Suppressor macrophage (primary cell): ENCODE results near the gene PAXX.
A peak's percentile ranks its signal among the peaks of the same experiment; 100 is the strongest.

Experiments
- DNase-seq, 4 experiments: peaks; one replicate each; pipeline ENCODE4 v3.0.0-alpha.2; 2020 to 2022

The PAXX gene

DNA sequence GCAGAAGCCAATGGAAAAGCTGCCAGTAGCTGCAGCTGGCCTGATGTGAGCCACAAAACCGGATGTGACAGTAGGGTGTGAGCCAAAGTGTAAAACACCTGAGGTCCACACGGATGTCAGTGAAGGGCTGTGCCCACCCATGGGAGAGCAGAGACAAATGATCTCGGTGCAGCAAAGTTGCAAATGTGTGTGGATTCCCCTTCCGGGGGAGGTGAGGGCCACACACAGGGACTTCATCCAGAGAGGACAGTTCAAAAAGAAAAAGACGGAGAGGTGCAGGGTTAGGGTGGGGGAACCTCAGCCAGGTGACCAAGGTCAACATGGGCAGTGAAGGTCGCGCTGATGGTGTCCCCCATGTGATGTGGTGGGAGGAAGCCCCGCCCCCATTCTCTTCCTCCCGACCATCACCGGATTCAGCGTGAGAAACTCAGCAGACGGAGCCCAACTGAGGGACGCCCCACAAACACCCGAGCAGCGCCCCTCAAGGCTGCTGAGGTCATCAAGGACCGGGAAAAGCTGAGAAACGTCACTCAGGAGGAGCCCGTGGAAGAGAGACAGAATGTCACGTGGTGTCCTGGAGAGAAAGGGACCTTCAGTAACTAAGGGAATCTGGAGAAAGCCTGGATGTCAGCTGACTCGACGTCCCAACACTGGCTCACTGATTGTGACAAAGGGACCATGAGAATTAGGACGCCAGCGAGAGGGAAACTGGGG lies 26.3 kb upstream of the PAXX start:
- peak; percentile 55 to 75 (median 64) for DNase-seq

DNA sequence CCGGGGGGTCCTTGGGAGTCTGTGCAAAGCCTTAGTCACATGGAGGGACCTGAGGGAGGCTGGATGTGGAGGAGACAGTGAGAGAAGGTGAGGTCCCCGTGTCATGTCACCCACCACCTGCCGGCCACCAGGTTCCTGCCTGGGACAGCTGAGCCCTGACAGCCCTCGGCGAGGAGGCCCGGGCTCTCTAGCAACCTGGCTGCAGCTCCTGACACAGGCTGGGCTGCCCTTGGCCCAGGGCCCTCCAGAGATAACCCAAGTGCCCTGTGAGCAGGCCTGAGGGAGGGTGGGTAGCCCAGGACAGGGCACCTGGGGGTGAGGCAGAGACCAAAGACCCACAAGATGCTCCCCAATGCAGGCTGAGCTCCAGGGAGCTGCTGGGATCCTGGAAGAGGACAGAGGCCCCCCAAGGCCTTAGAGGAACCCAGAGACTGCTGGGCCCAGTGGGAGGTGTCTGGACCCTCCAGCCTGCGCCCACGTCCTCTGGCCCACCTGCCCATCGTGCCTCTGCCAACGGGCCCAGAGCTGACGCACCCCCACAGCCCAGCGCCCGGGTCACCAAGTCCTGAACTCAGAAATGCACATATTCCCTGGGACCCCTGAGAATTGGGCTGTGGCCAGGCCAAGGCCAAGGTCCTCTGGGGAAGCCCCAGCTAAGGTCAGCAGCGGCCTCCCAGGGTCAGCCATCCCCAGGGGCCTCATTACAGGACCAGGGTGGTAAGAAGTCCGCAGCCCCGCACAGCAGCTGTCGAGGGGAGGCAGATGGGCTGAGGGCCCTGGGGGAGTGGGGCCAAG lies 23.7 kb upstream of the PAXX start:
- DNase-seq, result no peak

DNA sequence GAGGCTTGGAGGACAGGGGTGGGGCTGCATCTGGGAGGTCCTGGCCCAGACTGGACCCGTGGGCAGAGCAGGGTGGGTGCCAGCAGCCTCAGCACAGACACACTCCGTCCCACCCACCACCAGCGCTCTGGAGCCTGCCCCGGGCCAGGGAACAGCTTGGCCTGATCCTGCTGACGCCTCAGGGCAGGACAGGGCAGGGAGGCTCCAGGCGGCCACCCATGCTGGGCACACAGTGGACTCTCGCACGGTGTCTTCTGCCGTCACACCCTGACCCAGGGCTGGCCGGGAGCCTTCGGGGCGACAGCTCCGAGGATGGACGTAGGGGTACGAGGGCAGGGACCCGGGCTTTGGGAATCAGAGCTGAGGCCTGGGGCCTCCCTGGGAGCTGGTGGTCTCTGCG lies 23.1 kb upstream of the PAXX start:
- no peak for DNase-seq

DNA sequence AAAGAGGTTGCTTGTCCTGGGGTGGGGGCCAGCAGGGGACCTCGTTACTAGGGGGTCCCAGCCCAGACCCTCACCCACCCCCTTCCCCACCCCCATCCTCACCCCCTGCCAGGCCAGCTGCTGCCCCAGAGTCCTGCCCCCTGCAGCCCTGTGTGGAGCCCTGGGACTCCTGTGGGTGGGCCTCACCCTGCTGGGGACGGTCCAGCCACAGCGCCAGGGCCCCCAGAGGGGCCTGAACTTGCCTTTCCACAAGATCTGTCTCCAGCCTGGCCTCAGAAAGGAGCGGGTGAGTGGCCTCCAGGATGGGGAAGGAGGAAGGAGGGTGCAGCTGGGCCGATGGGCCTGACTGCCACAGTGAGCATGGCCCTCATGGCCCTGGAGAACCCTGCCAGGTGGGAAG lies 22.4 kb upstream of the PAXX start:
- no peak for DNase-seq

DNA sequence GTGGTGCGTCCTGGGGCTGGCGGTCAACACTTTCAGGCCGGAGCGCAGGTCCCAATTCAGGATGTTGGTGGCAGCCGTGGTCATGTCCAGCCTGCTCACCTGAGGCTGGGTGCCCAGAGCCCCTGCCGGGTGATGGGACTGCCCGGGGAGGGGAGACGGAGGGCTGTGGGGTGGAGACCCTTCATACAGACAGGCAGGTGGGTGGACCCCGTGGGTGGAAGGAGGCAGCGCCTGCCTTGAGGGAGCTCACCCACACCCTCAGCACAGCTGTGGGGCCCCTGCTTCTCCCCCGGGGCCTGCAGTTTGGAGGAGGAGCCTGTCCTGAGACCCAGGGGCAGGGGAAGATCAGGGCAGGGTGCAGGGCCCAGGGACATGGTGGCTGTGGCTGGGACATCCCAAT lies 21.9 kb upstream of the PAXX start:
- DNase-seq, result no peak

DNA sequence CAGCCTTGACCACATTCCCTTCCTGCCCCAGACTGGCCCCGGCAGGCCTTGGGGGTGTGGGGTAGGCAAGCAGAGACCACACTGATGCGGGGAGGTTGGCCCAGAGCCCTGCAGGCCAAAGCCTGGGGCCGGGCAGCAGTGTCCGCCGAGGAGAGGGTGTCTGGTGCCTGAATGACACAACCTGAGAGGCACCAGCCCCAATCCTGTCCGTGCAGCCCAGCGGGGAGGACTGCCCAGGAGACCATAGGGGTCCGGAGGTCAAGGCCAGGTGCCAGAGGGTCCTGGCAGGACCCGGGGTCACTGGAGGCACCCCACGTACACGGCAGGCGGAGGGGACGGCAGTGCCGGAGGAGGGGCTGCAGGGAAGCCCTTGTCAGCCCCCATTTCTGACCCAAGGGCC lies 20.5 kb upstream of the PAXX start:
- DNase-seq, result no peak

DNA sequence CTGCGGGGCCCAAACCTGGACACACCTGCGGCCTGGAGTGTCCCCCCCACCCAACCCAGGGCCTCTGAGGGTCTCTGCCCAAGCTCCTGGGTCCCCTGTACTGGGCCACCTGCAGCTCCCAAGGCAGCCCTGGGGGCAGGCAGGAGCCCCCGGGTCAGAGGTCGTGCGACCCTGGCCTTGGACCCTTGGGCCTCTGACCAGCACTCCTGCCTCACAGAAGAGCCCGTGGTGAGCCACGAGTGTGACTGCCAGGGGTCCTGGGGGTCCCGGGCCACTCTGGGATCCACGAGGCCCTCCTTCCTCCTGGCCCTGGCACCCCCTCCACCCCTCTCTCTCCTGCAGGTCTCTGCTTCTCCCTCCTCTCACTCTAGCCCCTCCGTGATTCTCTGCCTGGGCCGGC lies 19.9 kb upstream of the PAXX start:
- DNase-seq, result no peak

DNA sequence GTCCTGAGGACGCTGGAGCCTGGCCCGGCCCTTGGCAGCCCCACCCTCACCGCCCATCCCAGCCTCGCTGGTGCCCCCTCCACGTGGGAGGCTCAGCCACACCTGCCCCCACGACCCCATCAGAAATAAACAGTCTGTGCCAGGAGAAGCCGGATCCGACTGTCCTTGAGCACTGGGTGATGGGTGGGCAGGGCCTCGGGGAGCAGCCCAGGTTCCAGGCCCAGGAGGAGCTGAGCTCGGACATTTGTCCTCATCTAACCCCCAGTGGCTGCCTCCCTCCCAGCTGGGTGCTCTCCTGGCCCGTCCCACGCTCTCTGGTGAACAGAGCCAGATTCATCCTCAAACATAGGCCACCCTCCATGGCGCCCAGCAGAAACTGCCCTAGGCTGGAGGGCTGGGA lies 19.5 kb upstream of the PAXX start:
- no peak for DNase-seq

DNA sequence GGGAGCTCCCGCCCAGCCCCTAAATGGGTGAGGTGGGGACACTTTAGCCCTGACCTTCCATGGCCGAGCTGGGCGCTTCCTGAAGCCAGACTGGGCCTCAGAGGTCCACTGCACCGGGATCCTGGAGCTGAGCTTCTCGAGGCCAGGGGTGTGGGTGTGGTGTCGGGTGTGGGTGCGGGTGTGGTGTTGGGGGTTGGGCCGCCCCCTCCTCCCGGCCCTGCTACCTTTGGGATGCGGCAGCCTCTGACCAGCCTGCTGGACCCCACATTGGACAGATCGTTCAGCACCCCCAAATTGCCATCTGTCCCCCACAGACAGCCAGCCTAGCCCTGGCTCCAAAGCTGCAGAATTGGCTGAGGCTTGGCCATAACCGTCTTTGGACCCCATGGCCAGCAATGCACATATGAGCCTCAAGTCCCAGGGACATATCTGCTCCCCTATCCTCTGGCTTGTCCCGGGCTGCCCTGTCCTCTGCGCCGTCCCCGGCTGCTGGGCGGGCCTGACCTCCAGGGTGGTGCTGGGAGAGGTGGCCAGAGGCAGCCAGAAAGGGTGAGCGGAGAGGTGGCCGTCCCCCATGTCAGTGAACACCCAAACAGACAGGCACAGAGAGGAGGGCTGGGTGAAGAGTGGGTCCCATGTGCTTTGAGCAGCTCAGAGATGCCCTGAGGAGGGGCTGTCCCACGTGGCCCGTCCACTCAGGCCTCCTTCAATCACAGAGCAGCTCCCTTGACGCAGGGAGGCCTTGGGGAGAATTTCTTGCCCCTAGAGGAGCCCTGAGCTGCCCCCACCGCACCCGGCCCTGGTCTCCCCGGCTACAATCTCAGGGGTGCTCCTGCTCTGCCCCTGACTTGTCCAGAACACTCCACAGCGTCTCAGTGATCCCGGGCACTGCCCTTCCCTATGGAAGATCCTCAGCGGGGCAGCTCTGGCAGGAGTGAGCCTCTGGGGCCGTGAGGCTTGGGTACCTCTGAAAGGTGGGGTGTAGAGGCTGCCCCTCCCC lies 18.3 kb upstream of the PAXX start:
- no peak for DNase-seq

DNA sequence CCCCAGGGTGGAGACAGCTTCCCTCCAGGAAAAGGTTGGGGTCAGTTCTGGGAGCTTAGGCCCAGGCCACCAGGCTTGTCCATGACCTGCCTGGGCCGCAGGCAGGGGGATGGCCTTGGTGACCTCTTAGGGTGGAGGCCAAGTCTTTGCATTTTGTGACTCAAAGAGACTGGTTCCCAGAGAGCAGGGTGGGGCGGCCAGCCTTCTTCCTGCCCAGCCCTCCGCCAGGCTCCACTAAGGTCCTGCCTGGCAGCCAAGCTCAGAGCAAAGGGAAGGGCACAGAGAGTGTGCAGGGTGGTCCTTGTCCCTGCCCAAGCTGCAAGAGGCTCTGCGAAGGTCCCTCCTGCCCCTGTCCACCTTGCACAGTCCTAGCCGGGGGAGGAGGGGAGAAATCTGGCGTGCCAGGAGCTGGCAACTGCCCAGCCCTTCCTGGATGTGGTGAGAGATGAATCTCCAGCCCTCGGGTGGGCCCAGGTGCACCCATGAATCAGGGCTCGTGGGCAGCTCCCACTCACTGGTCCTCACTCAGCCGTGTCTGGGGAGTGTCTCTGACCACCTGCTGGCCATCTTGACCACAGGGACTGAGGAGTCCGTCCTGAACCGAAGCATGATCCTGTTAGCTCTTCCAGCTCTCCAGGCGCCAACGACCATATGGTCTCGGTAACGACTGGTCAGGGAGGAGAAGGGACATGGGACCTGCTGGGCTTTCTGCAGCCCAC lies 17.2 kb upstream of the PAXX start:
- no peak for DNase-seq

DNA sequence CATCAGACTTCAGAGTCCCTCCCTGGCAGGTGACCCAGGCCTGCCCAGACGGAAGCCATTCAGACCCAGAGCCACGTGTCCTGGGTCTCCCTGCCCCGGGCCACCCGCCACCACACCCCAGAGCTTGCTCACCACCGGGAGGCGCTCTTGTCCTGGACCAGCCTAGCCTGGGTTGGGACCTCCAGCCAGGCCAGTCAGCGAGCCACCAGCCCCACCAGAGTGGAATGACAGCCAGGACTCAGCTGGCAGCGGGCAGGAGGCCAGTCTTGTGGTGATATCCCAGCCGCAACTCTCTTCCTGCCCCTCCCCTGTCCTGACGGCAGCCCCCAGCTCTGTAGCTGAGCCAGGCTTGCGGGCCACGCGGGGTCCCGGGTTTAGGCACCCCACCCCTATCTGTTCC lies 16.6 kb upstream of the PAXX start:
- DNase-seq, result peak in 2 of 4 experiments; percentile 33 to 59

DNA sequence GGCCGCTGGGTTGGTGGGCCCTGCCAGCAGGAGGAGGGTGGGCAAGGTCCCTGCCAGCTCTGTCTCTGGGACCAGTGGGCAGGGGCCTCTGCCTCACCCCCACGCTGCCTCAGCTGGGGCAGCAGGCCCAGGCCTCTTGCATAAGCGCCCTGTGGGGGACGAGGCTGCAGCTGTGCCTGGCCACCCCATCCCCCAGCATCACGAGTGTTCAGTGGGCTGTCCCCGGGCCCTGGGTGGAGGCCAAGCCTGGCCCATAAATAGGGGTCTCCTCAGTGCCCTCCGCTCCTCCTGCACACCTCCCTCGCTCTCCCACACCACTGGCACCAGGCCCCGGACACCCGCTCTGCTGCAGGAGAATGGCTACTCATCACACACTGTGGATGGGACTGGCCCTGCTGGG lies 15.0 kb upstream of the PAXX start, which contains the start of gene PTGDS:
Gene PTGDS (plus strand): TSS at position 282 of the 400 bp plus-strand sequence. CDS start 75 bp downstream, at position 357.
- DNase-seq, result peak in 2 of 4 experiments; percentile 18 to 45

DNA sequence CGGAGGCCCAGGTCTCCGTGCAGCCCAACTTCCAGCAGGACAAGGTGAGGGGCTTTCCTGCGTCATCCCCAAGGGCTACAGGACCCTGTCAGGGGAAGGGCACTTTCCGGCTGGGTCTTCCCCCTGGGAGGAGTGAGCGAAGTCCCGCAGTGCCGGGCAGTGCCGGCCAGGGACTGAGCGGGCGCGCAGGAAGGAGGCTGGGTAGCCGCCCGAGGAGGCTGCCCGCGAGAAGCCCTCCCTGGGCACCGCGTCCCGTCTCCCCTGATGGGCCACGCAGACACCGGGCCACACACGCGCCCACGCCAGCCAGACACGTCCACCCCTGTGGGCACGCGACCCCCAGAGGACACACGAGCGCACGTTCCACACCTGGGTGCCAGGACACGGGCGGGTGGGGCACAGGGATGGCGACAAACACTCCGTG lies 14.6 kb upstream of the PAXX start:
- no peak for DNase-seq

DNA sequence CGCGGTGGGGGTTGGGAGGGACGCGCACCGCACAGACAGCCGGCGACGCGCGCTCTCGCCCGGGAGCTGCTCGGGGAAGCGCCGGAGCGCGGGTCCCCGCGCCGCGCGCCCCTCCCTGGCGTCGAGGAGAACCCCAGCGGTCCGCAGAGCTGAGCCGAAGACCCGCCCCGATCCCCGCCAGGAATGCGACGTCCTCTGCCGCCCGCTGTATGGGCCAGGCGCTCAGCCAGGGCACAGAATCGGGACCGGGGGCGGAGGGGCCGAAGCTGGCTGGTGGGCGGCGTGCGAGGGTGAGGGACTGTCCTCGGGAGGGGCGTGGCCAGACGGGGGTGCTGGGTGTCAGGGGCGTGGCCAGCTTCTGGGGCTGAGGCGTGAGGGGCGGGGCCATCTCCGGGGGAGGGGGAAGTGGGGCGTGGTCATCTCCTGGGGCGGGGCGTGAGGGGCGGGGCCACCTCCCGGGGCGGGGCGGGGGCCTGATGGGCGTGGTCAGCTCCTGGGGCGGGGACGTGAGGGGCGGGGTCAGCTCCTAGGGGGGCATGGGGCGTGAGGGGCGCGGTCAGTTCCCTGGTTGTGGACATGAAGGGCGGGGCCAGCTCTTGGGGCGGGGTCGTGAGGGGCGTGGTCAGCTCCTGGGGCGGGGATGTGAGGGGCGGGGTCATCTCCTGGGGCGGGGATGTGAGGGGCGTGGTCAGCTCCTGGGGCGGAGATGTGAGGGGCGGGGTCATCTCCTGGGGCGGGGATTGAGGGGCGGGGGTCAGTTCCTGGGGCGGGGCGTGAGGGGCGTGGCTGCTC lies 14.0 kb upstream of the PAXX start:
- DNase-seq, result peak; percentile 40 to 76 (median 56)

DNA sequence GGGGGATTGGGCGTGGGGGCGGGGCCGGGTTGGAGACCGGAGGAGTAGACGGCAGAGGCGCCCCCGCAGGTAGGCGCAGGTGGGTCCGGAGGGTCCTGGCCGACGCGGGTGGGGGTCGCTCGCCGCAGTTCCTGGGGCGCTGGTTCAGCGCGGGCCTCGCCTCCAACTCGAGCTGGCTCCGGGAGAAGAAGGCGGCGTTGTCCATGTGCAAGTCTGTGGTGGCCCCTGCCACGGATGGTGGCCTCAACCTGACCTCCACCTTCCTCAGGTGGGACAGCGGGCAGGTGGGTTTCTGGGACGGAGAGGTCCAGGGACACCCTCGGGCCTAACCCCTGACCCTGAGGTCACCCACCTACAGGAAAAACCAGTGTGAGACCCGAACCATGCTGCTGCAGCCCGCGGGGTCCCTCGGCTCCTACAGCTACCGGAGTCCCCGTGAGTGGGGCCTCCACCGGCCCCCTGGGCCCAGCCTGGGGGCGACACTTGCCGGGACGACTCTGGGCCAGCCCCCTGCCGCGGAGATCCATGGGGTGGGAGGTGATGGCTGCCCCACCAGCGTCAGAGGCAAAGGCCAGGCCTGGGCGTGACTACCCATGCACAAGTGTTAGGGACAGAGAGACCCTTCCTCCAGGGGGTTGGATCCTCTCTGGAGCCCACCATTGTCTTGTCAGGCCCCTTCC lies 13.2 kb upstream of the PAXX start:
- no peak for DNase-seq

DNA sequence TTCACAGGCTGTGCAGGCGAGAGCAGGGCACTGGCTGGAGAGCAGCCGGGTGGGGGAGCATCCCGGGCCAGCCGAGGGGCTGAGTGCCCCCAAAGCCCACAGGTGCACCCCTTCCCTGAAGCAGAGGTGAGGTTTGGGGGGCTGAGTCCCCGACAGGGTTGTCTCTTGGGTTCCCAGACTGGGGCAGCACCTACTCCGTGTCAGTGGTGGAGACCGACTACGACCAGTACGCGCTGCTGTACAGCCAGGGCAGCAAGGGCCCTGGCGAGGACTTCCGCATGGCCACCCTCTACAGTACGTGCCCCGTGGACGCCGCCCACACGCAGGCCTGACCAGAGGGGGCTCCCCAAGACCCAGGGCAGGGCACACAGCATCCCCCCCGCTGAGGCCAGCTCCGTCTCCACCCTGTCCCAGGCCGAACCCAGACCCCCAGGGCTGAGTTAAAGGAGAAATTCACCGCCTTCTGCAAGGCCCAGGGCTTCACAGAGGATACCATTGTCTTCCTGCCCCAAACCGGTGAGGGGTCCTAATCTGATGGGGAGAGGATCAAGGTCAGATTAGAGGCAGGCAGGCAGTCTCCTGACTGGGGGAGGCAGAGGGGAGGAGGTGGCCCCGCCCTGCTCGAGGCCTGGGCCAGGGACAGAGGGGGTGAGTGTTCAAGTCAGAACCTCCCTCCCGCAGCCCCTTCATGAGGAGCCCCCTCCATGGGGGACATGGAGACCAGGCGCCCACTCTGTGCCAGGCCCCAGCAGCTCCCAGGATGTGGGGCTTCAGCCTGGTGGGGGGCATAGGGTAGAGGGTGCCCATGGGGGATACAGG lies 12.2 kb upstream of the PAXX start:
- DNase-seq, result no peak

DNA sequence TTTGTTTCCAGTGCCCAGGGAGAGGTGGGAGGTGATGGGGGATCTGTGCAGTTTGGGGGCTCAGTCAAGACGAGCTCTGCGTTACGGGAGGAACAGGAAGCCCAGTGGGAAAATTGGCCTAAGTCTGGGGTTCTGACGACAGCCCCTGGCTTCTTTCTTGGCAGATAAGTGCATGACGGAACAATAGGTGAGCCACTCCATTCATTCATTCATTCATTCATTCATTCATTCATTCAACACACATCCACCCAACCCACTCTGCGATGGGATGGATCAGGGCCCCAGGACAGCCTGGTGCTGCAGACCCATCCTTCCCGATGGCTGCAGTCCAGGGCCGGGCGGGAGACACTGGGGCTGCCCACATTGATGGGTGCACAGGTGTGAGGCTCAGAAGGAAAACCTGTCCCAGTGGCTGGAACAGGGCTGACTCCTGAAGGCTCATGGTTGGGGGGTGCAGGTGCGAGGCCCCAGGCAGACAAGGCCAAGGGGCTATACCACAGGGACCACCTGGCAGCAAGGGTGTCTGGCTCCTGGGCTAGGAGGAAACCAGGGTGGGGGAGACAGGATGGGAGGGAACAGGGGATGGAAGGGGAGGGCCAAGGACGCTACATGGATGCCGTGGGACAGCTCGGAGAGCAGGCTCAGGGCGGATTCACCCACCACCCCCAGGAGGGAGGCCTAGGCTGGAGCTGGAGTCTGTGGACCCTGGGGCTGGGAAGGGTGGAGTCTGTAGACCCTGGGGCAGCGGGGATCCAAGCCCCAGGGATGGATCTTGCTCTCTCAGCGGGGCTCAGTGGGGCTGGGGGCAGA lies 11.3 kb upstream of the PAXX start:
- DNase-seq, result no peak

DNA sequence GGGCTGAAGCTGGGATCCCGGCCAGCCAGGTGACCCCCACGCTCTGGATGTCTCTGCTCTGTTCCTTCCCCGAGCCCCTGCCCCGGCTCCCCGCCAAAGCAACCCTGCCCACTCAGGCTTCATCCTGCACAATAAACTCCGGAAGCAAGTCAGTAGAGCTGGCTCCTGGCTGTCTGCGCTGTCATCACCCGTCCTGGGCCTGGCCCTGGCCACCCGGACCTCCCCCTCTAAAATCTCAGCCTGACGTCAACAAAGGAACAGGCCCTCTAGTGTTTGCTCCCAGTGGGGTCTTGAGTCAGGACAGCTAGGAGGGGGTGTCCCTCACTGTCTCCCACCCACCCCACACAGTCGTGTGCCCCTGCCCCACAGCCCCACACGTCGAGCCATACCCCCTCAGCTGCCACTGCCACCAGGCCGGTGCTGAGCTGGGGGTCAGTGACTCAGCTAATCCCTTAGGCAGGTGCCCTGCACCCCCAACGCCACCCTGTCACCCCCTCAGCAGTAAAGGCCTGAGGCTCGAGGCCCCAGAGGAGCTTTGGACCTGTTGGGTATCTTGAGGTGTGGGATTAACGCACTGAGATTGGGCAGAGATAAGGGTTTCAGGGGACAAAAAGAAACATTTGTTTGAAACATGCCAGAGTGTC lies 10.5 kb upstream of the PAXX start:
- DNase-seq, result no peak
